Activated CD8-positive, alpha-beta T cell treated with anti-CD3 and anti-CD28 coated beads for 36 hours (primary cell): ENCODE data around the gene PDPN. TPM values are rescaled to one million over a fixed set of nuclear protein-coding genes. Genes with fewer than 3 reads are reported as not detected.

Experiments
- ATAC-seq: fragments of 200-7000 bp; cut with Tn5 transposase; one replicate; pipeline ENCODE4 v1.10.0; 2021; ENCODE audit warnings: mild to moderate bottlenecking, moderate library complexity
- CTCF ChIA-PET: fragments of 350-600 bp; sonication (Branson Sonifier 250); formaldehyde crosslinking; loops from one replicate; lab custom pipeline; 2021; ENCODE audit warnings: antibody characterized with exemption; lab: Charles Lee
- POLR2A ChIA-PET: fragments of 350-600 bp; sonication (Branson Sonifier 250); formaldehyde crosslinking; loops from one replicate; lab custom pipeline; 2021; ENCODE audit warnings: antibody characterized with exemption; lab: Charles Lee
- DNase-seq: peaks from one replicate; pipeline ENCODE4 v3.0.0-alpha.2; 2020
- H3K27ac Mint-ChIP-seq: one replicate; pipeline ENCODE4 v1.8.0; 2021; ENCODE audit warnings: mild to moderate bottlenecking, mixed read lengths
- H3K27me3 Mint-ChIP-seq: one replicate; pipeline ENCODE4 v1.8.0; 2021; ENCODE audit warnings: mixed read lengths
- H3K36me3 Mint-ChIP-seq: one replicate; pipeline ENCODE4 v1.8.0; 2021; ENCODE audit warnings: low read depth, mixed read lengths
- H3K4me1 Mint-ChIP-seq: one replicate; pipeline ENCODE4 v1.8.0; 2021; ENCODE audit warnings: low read depth, mixed read lengths
- H3K4me3 Mint-ChIP-seq: one replicate; pipeline ENCODE4 v1.8.0; 2021; ENCODE audit warnings: mild to moderate bottlenecking, moderate library complexity, mixed read lengths
- H3K9me3 Mint-ChIP-seq: one replicate; pipeline ENCODE4 v1.8.0; 2021; ENCODE audit warnings: mixed read lengths
- intact Hi-C: fragments of 100-400 bp; cut with micrococcal nuclease; formaldehyde crosslinking; loops from one replicate; pipeline ENCODE4 v1.10.0; 2022
- total RNA-seq, 2 experiments: library from RNA; stranded (reverse); gene quantifications; one replicate each; pipeline ENCODE4 v1.2.3, GENCODE V29; 2021
- TF ChIP-seq, protein P1 (sequence below): fragments of 200-600 bp; IDR thresholded peaks from one replicate; pipeline ENCODE4 v1.8.0; 2022; ENCODE audit warnings: antibody characterized with exemption, mild to moderate bottlenecking

The PDPN gene
- total RNA-seq, 2 experiments from 2014 or later: not detected

DNA sequence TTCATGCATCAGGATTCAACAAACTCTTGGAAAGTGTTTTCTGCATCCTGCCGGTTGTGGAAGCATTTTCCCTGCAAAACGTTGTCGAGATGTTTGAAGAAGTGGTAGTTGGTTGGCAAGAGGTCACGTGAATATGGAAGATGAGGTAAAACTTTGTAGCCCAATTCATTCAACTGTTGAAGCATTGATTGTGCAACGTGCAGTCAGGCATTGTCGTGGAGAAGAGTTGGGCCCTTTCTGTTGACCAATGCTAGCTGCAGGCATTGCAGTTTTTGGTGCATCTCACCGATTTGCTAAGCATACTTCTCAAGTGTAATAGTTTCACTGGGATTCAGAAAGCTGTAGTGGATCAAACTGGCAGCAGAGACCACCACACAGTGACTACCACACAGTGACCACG lies 59.4 kb downstream of the PDPN start:
- no peak for DNase-seq
- Mint-ChIP-seq H3K9me3 (peaks cover 14% of the 10 kb centered on the region), H3K27ac (no peak overlapping the region), H3K4me1 (no peaks in the 10 kb centered on the region), H3K27me3 (peaks cover 4% of the 10 kb centered on the region), H3K4me3 (no peak overlapping the region), H3K36me3 (peaks cover 3% of the 10 kb centered on the region)
- no peak for ATAC-seq
- TF ChIP-seq, protein P1, sequence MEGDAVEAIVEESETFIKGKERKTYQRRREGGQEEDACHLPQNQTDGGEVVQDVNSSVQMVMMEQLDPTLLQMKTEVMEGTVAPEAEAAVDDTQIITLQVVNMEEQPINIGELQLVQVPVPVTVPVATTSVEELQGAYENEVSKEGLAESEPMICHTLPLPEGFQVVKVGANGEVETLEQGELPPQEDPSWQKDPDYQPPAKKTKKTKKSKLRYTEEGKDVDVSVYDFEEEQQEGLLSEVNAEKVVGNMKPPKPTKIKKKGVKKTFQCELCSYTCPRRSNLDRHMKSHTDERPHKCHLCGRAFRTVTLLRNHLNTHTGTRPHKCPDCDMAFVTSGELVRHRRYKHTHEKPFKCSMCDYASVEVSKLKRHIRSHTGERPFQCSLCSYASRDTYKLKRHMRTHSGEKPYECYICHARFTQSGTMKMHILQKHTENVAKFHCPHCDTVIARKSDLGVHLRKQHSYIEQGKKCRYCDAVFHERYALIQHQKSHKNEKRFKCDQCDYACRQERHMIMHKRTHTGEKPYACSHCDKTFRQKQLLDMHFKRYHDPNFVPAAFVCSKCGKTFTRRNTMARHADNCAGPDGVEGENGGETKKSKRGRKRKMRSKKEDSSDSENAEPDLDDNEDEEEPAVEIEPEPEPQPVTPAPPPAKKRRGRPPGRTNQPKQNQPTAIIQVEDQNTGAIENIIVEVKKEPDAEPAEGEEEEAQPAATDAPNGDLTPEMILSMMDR: no peak
- ChIA-PET CTCF (no interaction called here), POLR2A (no interaction called here)
- intact Hi-C loops: no loop called here

DNA sequence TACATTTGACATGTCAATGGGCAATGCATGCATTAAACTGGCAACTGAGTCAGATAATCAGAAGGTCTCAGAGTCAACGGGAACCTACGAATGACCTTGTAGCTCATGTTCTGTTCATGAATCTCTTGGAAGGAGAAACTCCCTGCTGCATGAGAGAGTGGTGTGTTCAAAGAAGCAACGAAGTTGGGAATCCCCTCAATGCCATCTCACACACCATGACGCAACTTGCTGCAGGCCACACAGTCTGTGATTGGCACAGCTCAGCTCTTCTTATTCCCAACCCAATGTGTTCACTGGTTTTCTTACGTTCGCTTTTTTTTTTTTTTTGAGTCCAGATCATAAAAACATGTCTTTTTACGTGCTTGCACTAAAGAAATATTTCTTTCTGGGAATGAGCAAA lies 62.9 kb downstream of the PDPN start:
- POLR2A ChIA-PET: no interaction called here
- Mint-ChIP-seq H3K27ac (no peak overlapping the region), H3K9me3 (peaks cover 2% of the 10 kb centered on the region), H3K4me3 (no peak overlapping the region), H3K36me3 (no peaks in the 10 kb centered on the region), H3K4me1 (no peaks in the 10 kb centered on the region), H3K27me3 (no peaks in the 10 kb centered on the region)
- intact Hi-C loops: no loop called here
- TF ChIP-seq, protein P1: no peak
- no peak for ATAC-seq
- CTCF ChIA-PET: no interaction called here
- no peak for DNase-seq

DNA sequence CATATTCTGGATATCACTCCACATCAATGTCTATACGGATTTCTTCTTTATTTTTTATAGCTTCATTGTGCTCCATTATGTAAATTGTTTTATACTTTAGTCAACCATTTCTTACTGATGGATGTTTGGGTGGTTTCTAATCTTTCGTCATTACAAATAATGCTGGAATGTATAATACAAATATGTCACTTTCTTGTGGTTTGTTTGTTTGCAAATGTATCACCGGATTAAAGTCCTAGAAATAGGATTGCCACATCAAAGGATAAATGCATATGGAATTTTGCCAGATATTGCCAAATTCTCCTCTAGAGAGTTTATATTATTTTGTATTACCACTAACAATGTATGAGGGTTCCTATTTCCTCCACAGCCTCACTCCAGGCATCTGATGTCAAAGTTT lies 67.6 kb downstream of the PDPN start:
- ChIA-PET CTCF (no interaction called here), POLR2A (no interaction called here)
- Mint-ChIP-seq H3K4me1 (no peaks in the 10 kb centered on the region), H3K36me3 (no peaks in the 10 kb centered on the region), H3K27me3 (peaks cover 4% of the 10 kb centered on the region), H3K9me3 (peaks cover 2% of the 10 kb centered on the region), H3K27ac (no peak overlapping the region), H3K4me3 (no peak overlapping the region)
- intact Hi-C loops: no loop called here
- TF ChIP-seq, protein P1: no peak
- ATAC-seq (no peak), DNase-seq (no peak)

DNA sequence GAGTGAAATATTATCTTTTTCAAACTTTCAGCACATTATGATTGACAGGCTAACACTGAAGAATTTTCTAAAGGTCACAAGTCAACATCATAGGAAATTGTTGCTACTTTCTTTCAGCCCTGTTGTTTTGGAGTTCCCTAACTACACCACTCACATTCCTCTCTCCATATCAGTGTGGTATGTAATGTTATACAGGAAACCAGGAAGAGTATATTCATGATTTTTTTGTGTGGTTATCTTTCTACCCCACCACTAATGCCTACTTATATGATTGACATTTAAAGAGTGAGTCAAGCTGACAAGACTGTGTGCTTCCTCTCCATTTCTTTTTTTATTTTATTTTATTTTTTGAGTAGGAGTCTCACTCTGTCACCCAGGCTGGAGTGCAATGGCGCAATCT lies 68.6 kb downstream of the PDPN start:
- Mint-ChIP-seq H3K27ac (no peak overlapping the region), H3K9me3 (peaks cover 2% of the 10 kb centered on the region), H3K4me1 (no peaks in the 10 kb centered on the region), H3K4me3 (no peak overlapping the region), H3K27me3 (peaks cover 6% of the 10 kb centered on the region), H3K36me3 (no peaks in the 10 kb centered on the region)
- ChIA-PET CTCF (no interaction called here), POLR2A (no interaction called here)
- no peak for ATAC-seq
- intact Hi-C loops: no loop called here
- no peak for DNase-seq
- TF ChIP-seq, protein P1: no peak

DNA sequence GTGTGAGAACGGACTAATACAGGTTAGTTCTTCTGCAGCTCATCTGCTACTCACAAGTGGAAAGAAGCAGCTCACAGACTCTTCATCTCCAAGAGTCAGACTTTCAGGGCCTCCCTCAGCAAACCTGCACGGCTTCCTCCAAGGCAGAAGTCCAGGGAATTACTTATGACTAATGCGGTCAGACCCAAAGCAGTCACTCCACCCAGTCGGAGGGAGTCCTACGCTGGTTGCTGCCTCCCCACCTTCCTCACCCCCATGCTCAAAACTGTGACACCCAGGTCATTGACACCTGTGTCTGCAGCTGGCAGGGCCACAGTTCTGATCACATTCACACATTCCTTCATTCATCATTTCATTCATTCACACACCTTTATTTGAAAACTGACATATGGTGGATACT lies 77.9 kb downstream of the PDPN start:
- Mint-ChIP-seq H3K27me3 (peaks cover 3% of the 10 kb centered on the region), H3K27ac (no peak overlapping the region), H3K36me3 (no peaks in the 10 kb centered on the region), H3K4me1 (peaks cover 6% of the 10 kb centered on the region), H3K9me3 (peaks cover 3% of the 10 kb centered on the region), H3K4me3 (no peak overlapping the region)
- CTCF ChIA-PET: interaction anchor here (2.2 kb wide), 1 partner anchor 64 kb away, joined by 9 read pairs; no protein-coding TSS in a partner anchor
- DNase-seq (no peak), ATAC-seq (no peak)
- intact Hi-C loops: no loop called here
- POLR2A ChIA-PET: no interaction called here
- TF ChIP-seq, protein P1: no peak
